ENCODE data around the gene CCM2L.

The CCM2L gene

DNA sequence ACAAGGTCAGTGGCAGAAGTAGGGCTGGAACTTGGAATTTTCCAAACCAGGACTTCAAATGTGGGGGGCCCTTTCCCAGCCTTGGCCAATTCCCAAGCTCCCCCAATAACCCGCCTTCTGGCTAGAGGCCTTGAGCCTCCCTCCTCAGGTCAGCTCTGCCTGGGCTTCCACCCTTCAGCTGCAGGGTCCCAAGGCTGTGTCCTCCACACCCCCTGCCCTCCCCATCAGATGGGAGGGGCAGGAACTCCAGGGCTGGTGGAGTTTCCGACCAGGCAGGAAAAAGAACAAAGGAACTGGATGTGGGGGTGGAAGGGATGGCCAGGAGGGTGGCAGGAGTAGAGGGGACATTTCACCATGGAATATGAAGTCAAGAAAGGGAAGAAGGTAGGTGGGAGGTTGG lies at the start of gene CCM2L:
CCM2L (plus strand) TSS at position 338 of the 400 bp plus-strand sequence; CDS start at position 355, 17 bp downstream.
- TF ChIP-seq CTCF (IDR thresholded peaks at IDR 0.05), result no peak
- no peak for TF ChIP-seq ZFX (IDR thresholded peaks at IDR 0.05; ENCODE audit: borderline replicate concordance)

DNA sequence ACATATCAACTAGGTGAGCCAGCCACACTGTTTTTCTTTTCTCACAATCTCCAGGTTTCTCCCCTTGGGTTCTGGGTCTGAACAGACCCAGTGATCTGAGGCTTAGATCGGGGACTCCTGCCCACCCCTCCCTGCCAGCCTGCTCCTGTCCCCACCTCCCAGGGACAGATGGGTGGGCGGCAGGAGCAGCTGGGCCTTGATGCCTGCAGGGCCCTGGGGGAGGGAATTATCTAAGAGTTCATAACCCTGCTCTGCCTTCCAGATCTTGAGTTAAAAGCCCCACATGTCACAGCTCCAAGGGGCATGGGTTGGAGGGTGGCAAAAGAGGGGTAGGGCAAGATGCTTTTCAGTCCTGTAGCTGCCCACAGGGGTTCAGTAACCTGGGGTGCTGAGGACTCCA lies 47.5 kb upstream of the CCM2L start:
- TF ChIP-seq CTCF (IDR thresholded peaks at IDR 0.05) (no peak), ZFX (IDR thresholded peaks at IDR 0.05; ENCODE audit: borderline replicate concordance) (no peak)
- H3K27ac ChIP-seq, result no peak overlapping the region

More for the DNA sequence above, at the start of gene CCM2L:
- no peak within 1 kb of the TSS for H3K27ac ChIP-seq

DNA sequence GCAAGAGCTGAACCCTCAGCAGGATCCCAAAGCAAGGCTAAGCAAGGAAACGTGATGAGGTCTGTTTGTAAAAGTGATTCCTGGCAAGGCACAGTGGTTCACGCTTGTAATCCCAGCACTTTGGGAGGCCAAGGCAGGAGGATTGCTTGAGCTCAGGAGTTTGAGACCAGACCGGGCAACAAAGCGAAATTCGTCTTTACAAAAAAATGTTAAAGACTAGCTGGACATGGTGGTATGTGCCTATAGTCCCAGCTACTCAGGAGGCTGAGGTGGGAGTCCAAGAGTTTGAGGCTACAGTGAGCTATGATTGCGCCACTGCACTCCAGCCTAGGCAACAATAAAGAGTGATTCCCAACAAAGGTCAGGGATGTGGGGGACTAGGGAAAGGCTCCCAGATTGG lies 46.3 kb upstream of the CCM2L start:
- TF ChIP-seq ZFX (IDR thresholded peaks at IDR 0.05; ENCODE audit: borderline replicate concordance) (no peak), CTCF (IDR thresholded peaks at IDR 0.05) (no peak)
- H3K27ac ChIP-seq, result no peak overlapping the region

DNA sequence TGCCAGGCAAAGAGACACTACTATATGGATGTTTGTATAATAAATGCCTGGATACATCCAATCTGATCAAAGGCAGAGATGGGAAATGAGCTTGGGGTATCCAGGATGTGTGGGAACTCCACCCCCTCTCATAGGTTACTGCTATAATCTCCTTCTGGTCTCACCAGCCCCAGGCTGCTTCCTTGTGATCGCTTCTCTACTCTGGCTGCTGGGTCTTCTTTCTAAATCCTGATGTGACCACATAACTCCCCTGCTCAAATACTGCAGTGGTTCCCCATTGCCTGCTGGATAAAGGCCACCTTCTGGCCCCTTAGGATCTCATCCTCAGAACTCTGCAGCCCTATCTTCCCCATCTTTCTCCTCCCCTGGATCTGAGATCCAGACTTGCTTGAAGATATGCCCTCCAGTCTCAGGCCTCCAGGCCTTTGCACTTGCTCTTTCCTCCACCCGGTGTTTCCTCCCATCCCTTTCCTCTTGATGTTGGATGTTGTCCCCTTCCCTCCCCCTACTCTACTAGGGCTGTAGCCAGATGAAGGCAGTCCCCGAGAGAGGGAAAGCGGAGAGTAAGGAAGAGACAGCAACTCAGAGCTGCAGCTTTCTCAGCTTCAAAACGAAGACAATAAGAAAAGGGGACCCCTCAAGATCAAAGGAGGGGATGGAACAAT lies 43.1 kb upstream of the CCM2L start:
- TF ChIP-seq ZFX (IDR thresholded peaks at IDR 0.05; ENCODE audit: borderline replicate concordance), result no peak
- no peak overlapping the region for H3K27ac ChIP-seq

GRCh38 chr20:31967830-31968249 lies 42.4 kb upstream of the CCM2L start, which contains the start of gene XKR7:
TSS of gene XKR7 (plus strand) at chr20:31968151. CDS start at chr20:31968176, 25 bp downstream.
- H3K27ac ChIP-seq, result no peak within 1 kb of the TSS
- TF ChIP-seq CTCF (IDR thresholded peaks at IDR 0.05), result no peak
- no peak for TF ChIP-seq ZFX (IDR thresholded peaks at IDR 0.05; ENCODE audit: borderline replicate concordance)

- no peak overlapping the region for H3K27ac ChIP-seq
- TF ChIP-seq CTCF (IDR thresholded peaks at IDR 0.05) (no peak), ZFX (IDR thresholded peaks at IDR 0.05; ENCODE audit: borderline replicate concordance) (no peak)
Observed at GRCh38 chr20:31968291-31969126, 41.7 kb upstream of the CCM2L start.

- no peak for TF ChIP-seq ZFX (IDR thresholded peaks at IDR 0.05; ENCODE audit: borderline replicate concordance)
- no peak overlapping the region for H3K27ac ChIP-seq
Observed at GRCh38 chr20:31969991-31970390, 40.2 kb upstream of the CCM2L start.

GRCh38 chr20:31972471-31973021 lies 37.7 kb upstream of the CCM2L start:
- TF ChIP-seq CTCF (IDR thresholded peaks at IDR 0.05), result no peak
- no peak for TF ChIP-seq ZFX (IDR thresholded peaks at IDR 0.05; ENCODE audit: borderline replicate concordance)
- H3K27ac ChIP-seq, result no peak overlapping the region
